CD4-positive, alpha-beta T cell treated with Interferon alpha-2 for 1 hour (primary cell): Measurements from ENCODE around the gene TBC1D13.
"Not testable (repeated sequence)": the region's sequence is repeated elsewhere in the genome, so short reads cannot be mapped to it uniquely, and the experiment has no call there.

ENCODE experiments used
- DNase-seq, 2 donors: peaks; one replicate each; pipeline ENCODE4 v3.0.0-alpha.2; 2020 to 2022

The TBC1D13 gene

GRCh38 chr9:128822407-128823042, 35.5 kb downstream of the TBC1D13 start:
- no peak for DNase-seq

- DNase-seq, result no peak
Measured at GRCh38 chr9:128823362-128823902, 36.4 kb downstream of the TBC1D13 start.

GRCh38 chr9:128823903-128824406, 36.9 kb downstream of the TBC1D13 start:
- DNase-seq, result no peak

GRCh38 chr9:128824911-128825310, 37.9 kb downstream of the TBC1D13 start:
- DNase-seq, result no peak

GRCh38 chr9:128825923-128826700, 39.1 kb downstream of the TBC1D13 start:
- no peak for DNase-seq

- no peak for DNase-seq
Measured at GRCh38 chr9:128828267-128828666, 41.2 kb downstream of the TBC1D13 start.

- no peak for DNase-seq
Measured at GRCh38 chr9:128828719-128829452, 41.8 kb downstream of the TBC1D13 start.

GRCh38 chr9:128829477-128830251, 42.6 kb downstream of the TBC1D13 start, which contains the start of gene SPOUT1:
TSS of gene SPOUT1 (minus strand) at chr9:128829794. CDS start at chr9:128829780, 14 bp downstream.
- DNase-seq, result peak; percentile 93 to 96

- DNase-seq, result no peak
Measured at GRCh38 chr9:128833696-128834095, 46.6 kb downstream of the TBC1D13 start.

GRCh38 chr9:128835246-128836210, 48.5 kb downstream of the TBC1D13 start:
- DNase-seq, result no peak

GRCh38 chr9:128836509-128837145, 49.6 kb downstream of the TBC1D13 start:
- no peak for DNase-seq

- no peak for DNase-seq
Measured at GRCh38 chr9:128838338-128838737, 51.3 kb downstream of the TBC1D13 start.

- no peak for DNase-seq
Measured at GRCh38 chr9:128840524-128840923, 53.5 kb downstream of the TBC1D13 start.

- DNase-seq, result no peak
Measured at GRCh38 chr9:128841694-128842492, 54.8 kb downstream of the TBC1D13 start.

GRCh38 chr9:128843171-128843570, 56.1 kb downstream of the TBC1D13 start:
- not testable (repeated sequence) for DNase-seq

- no peak for DNase-seq
Measured at GRCh38 chr9:128845186-128845931, 58.3 kb downstream of the TBC1D13 start.

GRCh38 chr9:128846680-128847030, 59.6 kb downstream of the TBC1D13 start:
- no peak for DNase-seq

GRCh38 chr9:128847803-128848202, 60.8 kb downstream of the TBC1D13 start:
- DNase-seq, result no peak

- not testable (repeated sequence) for DNase-seq
Measured at GRCh38 chr9:128851024-128851423, 64.0 kb downstream of the TBC1D13 start.
